Neural cell (in vitro differentiated cells): ENCODE measurements around the gene DBP. TPM values are rescaled to one million over a fixed set of nuclear protein-coding genes. Genes with fewer than 3 reads are reported as not detected.
"Not testable (repeated sequence)": the region's sequence is repeated elsewhere in the genome, so short reads cannot be mapped to it uniquely, and the experiment has no call there.

Experiments used
- H2AFZ ChIP-seq: fragments of 200-600, 300-800 bp; sonication (generic), shearing (Covaris generic); 2 replicates; pipeline ENCODE4 v1.6.0; 2014; ENCODE audit warnings: low read depth, mild to moderate bottlenecking, antibody characterized with exemption, low read length, moderate library complexity
- H3F3A ChIP-seq: fragments of 200-600 bp; shearing (Covaris generic); 2 replicates; pipeline ENCODE4 v1.6.1; 2016; ENCODE audit warnings: mild to moderate bottlenecking, moderate library complexity, mixed read lengths, antibody characterized with exemption, low read length; ENCODE audit not compliant: insufficient read depth, poor library complexity, severe bottlenecking
- H3K27ac ChIP-seq: fragments of 200-600, 300-800 bp; sonication (generic), shearing (Covaris generic); 2 replicates; pipeline ENCODE4 v1.5.1; 2014; ENCODE audit warnings: mild to moderate bottlenecking, low read length, moderate library complexity
- H3K27me3 ChIP-seq: fragments of 300-800, 200-600 bp; sonication (generic), shearing (Covaris generic); 2 replicates; pipeline ENCODE4 v1.6.0; 2014; ENCODE audit warnings: mild to moderate bottlenecking, low read depth, low read length, moderate library complexity; ENCODE audit not compliant: insufficient read depth
- H3K36me3 ChIP-seq: fragments of 300-800, 200-600 bp; sonication (generic), shearing (Covaris generic); 2 replicates; pipeline ENCODE4 v1.5.1; 2014; ENCODE audit warnings: mild to moderate bottlenecking, antibody characterized with exemption, low read length, moderate library complexity; ENCODE audit not compliant: insufficient read depth
- H3K4me2 ChIP-seq: fragments of 300-800, 200-600 bp; sonication (generic), shearing (Covaris generic); 2 replicates; pipeline ENCODE4 v1.6.0; 2014; ENCODE audit warnings: mild to moderate bottlenecking, low read length
- H3K4me3 ChIP-seq: fragments of 300-800, 200-600 bp; sonication (generic), shearing (Covaris generic); 2 replicates; pipeline ENCODE4 v1.5.1; 2014; ENCODE audit warnings: mild to moderate bottlenecking, low read length, moderate library complexity
- H3K79me2 ChIP-seq: fragments of 200-600 bp; shearing (Covaris generic); replicated peaks from 2 replicates; pipeline ENCODE4 v1.6.0; 2014; ENCODE audit warnings: mild to moderate bottlenecking, low read length, moderate library complexity; ENCODE audit not compliant: insufficient read depth
- H3K9ac ChIP-seq: fragments of 300-800, 200-600 bp; sonication (generic), shearing (Covaris generic); 2 replicates; pipeline ENCODE4 v1.6.1; 2016; ENCODE audit warnings: mild to moderate bottlenecking, low read length, mixed read lengths
- H3K9me2 ChIP-seq: fragments of 200-600 bp; shearing (Covaris generic); 2 replicates; pipeline ENCODE4 v1.6.1; 2016; ENCODE audit warnings: mild to moderate bottlenecking, low read length, mixed read lengths; ENCODE audit not compliant: insufficient read depth
- H3K9me3 ChIP-seq: fragments of 200-600, 300-800 bp; sonication (generic), shearing (Covaris generic); 2 replicates; pipeline ENCODE4 v1.6.1; 2016; ENCODE audit warnings: mild to moderate bottlenecking, mixed run types, low read length, moderate library complexity, mixed read lengths
- H4K20me1 ChIP-seq: fragments of 200-600 bp; shearing (Covaris generic); 2 replicates; pipeline ENCODE4 v1.6.1; 2016; ENCODE audit warnings: mild to moderate bottlenecking, mixed run types; ENCODE audit not compliant: insufficient read depth
- EP300 ChIP-seq: fragments of 450-650 bp; conservative IDR thresholded peaks from 2 replicates; pipeline ENCODE4 v1.6.1; 2014; ENCODE audit warnings: antibody characterized with exemption, mild to moderate bottlenecking, moderate library complexity; ENCODE audit not compliant: poor library complexity, severe bottlenecking
- EZH2 ChIP-seq: fragments of 200-600, 300-800 bp; shearing (Covaris generic), sonication (generic); IDR thresholded peaks from 2 replicates; pipeline ENCODE4 v1.6.1; 2014; ENCODE audit warnings: antibody characterized with exemption, low read length, borderline replicate concordance, mild to moderate bottlenecking; ENCODE audit not compliant: insufficient read depth, poor library complexity, severe bottlenecking
- MXI1 ChIP-seq: fragments of 450-650 bp; conservative IDR thresholded peaks from 2 replicates; pipeline ENCODE4 v1.6.1; 2014; ENCODE audit warnings: antibody characterized with exemption, mild to moderate bottlenecking; ENCODE audit not compliant: poor library complexity, severe bottlenecking
- POLR2AphosphoS5 ChIP-seq: IDR thresholded peaks from 2 replicates; pipeline ENCODE4 v1.6.1; 2012
- RAD21 ChIP-seq: fragments of 450-650 bp; conservative IDR thresholded peaks from 2 replicates; pipeline ENCODE4 v1.6.1; 2014; ENCODE audit warnings: antibody characterized with exemption, mild to moderate bottlenecking, moderate library complexity
- SMC3 ChIP-seq: fragments of 450-650 bp; conservative IDR thresholded peaks from 2 replicates; pipeline ENCODE4 v1.6.1; 2014; ENCODE audit warnings: antibody characterized with exemption, mild to moderate bottlenecking, moderate library complexity; ENCODE audit not compliant: poor library complexity
- TAF1 ChIP-seq: IDR thresholded peaks from 2 replicates; pipeline ENCODE4 v1.6.1; 2012; ENCODE audit warnings: low read depth
- polyA plus RNA-seq: library from polyadenylated mRNA; depleted of rRNA; stranded (reverse); fragments of >200 nt; gene quantifications from 2 replicates; pipeline ENCODE4 v1.2.3, GENCODE V29; 2014
- TF ChIP-seq, protein P1 (sequence below): fragments of 450-650 bp; IDR thresholded peaks from 2 replicates; pipeline ENCODE4 v1.5.1; 2014; ENCODE audit warnings: antibody characterized with exemption, mild to moderate bottlenecking, moderate library complexity; ENCODE audit not compliant: poor library complexity, severe bottlenecking
- TF ChIP-seq, protein P2 (sequence below): IDR thresholded peaks from 2 replicates; pipeline ENCODE4 v1.6.1; 2012; ENCODE audit warnings: borderline replicate concordance

Gene DBP
- polyA plus RNA-seq, 1 donor from 2014 or later, result 3.6 TPM

DNA sequence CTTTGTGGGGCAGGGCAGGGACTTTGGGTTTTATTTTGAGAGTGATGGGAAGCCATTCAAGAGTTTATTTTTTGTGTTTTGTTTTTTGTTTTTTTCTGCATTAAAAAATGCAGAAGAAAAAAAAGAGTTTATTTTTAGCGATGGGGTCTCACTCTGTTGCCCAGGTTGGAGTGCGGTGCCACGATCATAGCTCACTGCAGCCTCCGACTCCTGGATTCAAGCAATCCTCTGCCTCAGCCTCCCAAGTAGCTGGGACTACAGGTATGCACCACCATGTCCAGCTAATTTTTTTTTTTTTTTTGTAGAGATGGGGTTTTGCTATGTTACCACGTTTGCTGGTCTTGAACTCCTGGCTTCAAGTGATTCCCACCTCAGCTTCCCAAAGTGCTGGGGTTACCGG lies 21.3 kb upstream of the DBP start:
- Histone ChIP-seq H4K20me1 (no peaks in the 10 kb centered on the region), H3K4me2 (no peak overlapping the region), H3K27ac (no peak overlapping the region), H3K9ac (no peak overlapping the region), H3K79me2 (no peaks in the 10 kb centered on the region), H3K4me3 (no peak overlapping the region), H3K9me3 (no peaks in the 10 kb centered on the region), H3K27me3 (no peaks in the 10 kb centered on the region), H2AFZ (no peak overlapping the region), H3K9me2 (no peaks in the 10 kb centered on the region), H3K36me3 (no peaks in the 10 kb centered on the region), H3F3A (no peaks in the 10 kb centered on the region)
- TF ChIP-seq RAD21 (no peak), EP300 (no peak), SMC3 (no peak), EZH2 (no peak), MXI1 (no peak), POLR2AphosphoS5 (no peak), TAF1 (no peak)
- TF ChIP-seq, protein P1, sequence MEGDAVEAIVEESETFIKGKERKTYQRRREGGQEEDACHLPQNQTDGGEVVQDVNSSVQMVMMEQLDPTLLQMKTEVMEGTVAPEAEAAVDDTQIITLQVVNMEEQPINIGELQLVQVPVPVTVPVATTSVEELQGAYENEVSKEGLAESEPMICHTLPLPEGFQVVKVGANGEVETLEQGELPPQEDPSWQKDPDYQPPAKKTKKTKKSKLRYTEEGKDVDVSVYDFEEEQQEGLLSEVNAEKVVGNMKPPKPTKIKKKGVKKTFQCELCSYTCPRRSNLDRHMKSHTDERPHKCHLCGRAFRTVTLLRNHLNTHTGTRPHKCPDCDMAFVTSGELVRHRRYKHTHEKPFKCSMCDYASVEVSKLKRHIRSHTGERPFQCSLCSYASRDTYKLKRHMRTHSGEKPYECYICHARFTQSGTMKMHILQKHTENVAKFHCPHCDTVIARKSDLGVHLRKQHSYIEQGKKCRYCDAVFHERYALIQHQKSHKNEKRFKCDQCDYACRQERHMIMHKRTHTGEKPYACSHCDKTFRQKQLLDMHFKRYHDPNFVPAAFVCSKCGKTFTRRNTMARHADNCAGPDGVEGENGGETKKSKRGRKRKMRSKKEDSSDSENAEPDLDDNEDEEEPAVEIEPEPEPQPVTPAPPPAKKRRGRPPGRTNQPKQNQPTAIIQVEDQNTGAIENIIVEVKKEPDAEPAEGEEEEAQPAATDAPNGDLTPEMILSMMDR, result no peak
- TF ChIP-seq, protein P2, sequence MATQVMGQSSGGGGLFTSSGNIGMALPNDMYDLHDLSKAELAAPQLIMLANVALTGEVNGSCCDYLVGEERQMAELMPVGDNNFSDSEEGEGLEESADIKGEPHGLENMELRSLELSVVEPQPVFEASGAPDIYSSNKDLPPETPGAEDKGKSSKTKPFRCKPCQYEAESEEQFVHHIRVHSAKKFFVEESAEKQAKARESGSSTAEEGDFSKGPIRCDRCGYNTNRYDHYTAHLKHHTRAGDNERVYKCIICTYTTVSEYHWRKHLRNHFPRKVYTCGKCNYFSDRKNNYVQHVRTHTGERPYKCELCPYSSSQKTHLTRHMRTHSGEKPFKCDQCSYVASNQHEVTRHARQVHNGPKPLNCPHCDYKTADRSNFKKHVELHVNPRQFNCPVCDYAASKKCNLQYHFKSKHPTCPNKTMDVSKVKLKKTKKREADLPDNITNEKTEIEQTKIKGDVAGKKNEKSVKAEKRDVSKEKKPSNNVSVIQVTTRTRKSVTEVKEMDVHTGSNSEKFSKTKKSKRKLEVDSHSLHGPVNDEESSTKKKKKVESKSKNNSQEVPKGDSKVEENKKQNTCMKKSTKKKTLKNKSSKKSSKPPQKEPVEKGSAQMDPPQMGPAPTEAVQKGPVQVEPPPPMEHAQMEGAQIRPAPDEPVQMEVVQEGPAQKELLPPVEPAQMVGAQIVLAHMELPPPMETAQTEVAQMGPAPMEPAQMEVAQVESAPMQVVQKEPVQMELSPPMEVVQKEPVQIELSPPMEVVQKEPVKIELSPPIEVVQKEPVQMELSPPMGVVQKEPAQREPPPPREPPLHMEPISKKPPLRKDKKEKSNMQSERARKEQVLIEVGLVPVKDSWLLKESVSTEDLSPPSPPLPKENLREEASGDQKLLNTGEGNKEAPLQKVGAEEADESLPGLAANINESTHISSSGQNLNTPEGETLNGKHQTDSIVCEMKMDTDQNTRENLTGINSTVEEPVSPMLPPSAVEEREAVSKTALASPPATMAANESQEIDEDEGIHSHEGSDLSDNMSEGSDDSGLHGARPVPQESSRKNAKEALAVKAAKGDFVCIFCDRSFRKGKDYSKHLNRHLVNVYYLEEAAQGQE, result no peak

DNA sequence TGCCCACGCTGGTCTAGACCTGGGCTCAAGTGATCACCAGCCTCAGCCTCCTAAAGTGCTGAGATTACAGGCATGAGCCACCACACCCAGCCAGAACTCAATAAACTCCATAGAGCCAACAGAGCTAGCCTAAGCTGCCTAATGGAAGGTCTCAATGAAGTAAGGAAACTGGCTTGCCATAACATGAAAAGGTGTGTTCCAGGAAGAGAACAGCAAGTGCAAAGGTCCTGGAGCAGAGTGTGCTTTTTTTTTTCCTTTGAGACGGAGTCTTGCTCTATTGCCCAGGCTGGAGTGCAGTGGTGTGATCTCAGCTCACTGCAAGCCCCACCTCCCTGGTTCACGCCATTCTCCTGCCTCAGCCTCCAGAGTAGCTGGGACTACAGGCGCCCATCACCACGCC lies 20.6 kb upstream of the DBP start:
- not testable (repeated sequence) for H2AFZ ChIP-seq, H3K36me3 ChIP-seq, H3K79me2 ChIP-seq, H3K9ac ChIP-seq, H3K4me3 ChIP-seq, H3K9me2 ChIP-seq, H4K20me1 ChIP-seq, H3K9me3 ChIP-seq, H3F3A ChIP-seq, H3K4me2 ChIP-seq, H3K27ac ChIP-seq, H3K27me3 ChIP-seq

DNA sequence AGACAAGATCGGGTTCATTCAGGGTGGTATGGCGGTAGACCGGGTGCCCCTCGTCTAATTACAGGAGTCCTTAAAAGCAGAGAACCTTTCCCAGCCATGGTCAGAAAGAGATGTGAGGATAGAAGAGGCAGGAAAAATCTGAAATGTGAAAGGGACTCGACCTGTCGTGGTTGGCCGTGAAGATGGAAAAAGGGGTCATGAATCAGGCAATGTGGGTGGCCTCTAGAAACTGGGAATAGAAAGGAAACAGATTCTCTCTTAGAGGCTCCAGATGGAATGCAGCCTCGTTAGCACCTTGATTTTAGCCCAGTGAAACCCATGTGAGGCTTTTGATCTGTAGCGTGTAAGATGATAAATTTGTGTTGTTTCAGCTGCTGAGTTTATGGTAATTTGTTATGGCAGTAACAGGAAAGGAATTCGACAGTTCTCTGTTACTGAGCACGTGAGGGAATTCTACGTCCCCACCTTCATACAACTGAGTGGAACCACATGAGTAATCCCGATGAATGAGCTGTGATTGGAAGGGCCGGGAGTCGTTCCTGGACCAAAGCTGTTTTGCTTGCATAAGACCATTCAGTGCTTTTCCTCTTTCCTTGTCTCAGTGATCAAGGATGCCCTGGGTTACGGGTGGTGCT lies 19.8 kb upstream of the DBP start:
- no peak for TF ChIP-seq TAF1
- no peak for TF ChIP-seq RAD21
- TF ChIP-seq, protein P2, result no peak
- no peak for TF ChIP-seq EP300
- TF ChIP-seq SMC3, result no peak
- TF ChIP-seq, protein P1, result no peak
- no peak for TF ChIP-seq POLR2AphosphoS5
- no peak for TF ChIP-seq EZH2
- no peak for TF ChIP-seq MXI1
- H3K27ac ChIP-seq, result no peak overlapping the region
- no peaks in the 10 kb centered on the region for H4K20me1 ChIP-seq
- H3F3A ChIP-seq, result no peaks in the 10 kb centered on the region
- no peak overlapping the region for H3K9ac ChIP-seq
- H3K4me3 ChIP-seq, result no peak overlapping the region
- H3K36me3 ChIP-seq, result no peaks in the 10 kb centered on the region
- H3K9me3 ChIP-seq, result no peaks in the 10 kb centered on the region
- H2AFZ ChIP-seq, result no peak overlapping the region
- no peaks in the 10 kb centered on the region for H3K79me2 ChIP-seq
- H3K9me2 ChIP-seq, result no peaks in the 10 kb centered on the region
- no peaks in the 10 kb centered on the region for H3K27me3 ChIP-seq
- no peak overlapping the region for H3K4me2 ChIP-seq
